GM21737 (cell line): ENCODE data around the gene NBR1.
"Not testable (repeated sequence)": the region's sequence is repeated elsewhere in the genome, so short reads cannot be mapped to it uniquely, and the experiment has no call there.

ENCODE experiments used
- ATAC-seq: cut with Tn5 transposase; IDR thresholded peaks from one replicate; pipeline ENCODE4 v1.9.1; 2021; ENCODE audit warnings: mild to moderate bottlenecking, moderate library complexity; ENCODE audit not compliant: unreplicated experiment

Gene NBR1

GRCh38 chr17:43212641-43213490, 41.9 kb downstream of the NBR1 start:
- ATAC-seq: no peak

- no peak for ATAC-seq
Observed at GRCh38 chr17:43213545-43213944, 42.5 kb downstream of the NBR1 start.

DNA sequence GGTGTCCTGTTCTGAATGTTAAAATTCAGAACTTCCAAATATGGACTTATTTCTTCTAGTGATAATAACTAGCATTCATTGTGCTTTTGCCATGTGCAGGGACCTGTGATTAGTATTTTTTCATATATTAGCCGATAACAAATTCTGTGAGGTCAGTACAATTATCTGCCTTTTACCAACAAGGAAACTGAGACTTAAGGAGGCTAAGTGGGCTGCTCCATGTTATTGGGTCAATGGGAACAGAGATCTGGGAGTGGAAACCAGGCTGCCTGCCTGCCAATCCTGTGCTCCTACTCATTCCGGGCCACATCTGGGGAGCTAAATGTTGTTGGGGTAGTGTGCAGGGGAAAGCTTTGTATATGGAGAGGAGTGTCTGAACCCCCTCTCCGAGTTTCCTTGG, 44.3 kb downstream of the NBR1 start:
- ATAC-seq: no peak

DNA sequence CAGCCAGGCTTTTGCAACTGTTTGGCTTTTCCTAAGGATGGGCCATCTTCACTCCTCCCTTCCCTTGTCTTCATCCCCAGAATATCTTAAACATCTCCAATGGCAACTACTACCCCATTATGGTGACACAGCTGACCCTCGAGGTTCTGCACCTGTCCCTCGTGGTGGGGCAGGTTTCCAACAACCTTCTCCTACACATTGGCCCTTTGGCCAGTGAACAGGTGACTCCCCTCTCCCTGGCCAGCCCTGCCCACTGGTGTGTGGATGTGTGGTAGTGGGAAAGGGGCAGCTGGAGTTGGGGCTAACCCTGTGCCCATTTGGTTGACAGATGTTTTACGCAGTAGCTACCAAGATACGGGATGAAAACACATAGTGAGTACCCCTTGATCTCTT, 45.4 kb downstream of the NBR1 start:
- ATAC-seq: no peak

DNA sequence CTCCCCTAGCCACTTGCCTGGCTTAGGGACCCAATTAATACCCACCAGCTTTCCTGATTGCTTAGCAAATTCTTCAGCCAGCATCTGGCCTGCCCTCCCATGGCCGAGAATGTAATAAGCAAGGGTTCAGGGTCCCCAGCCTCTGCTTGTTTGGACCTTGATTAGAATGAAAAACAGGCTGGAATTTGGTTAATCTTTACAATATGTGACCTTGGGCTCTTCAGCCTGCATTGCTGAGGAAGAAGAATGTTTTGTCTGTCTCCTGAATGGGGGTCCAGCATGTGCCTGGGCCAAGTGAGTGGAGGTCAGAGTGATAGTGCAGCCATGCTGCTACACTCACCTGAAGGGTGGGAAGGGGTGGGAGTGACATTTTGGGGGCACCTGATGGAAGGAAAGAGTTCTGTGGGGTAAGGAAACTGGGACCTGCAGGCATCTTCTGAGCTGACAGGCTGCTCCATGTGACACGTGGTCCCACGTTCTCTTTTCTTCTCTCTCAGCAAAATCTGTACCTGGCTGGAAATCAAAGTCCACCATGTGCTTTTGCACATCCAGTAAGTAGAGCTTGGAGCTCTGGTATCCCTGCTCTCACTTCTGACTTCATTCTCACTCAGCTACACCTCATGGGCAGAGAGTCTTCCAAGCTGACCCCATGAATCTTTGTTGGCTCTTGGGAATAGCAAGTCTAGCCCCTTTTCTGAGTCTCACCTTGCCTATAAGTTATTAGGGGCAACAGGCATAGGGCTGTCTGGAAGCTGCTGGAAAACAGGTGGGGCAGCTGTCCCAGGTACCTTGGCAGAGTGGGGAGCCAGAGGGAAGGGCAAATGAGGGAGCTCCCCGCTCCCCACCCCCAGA, 46.0 kb downstream of the NBR1 start:
- no peak for ATAC-seq

- no peak for ATAC-seq
Observed at GRCh38 chr17:43217614-43218087, 46.6 kb downstream of the NBR1 start.

- no peak for ATAC-seq
Observed at GRCh38 chr17:43219001-43219400, 48.0 kb downstream of the NBR1 start.

DNA sequence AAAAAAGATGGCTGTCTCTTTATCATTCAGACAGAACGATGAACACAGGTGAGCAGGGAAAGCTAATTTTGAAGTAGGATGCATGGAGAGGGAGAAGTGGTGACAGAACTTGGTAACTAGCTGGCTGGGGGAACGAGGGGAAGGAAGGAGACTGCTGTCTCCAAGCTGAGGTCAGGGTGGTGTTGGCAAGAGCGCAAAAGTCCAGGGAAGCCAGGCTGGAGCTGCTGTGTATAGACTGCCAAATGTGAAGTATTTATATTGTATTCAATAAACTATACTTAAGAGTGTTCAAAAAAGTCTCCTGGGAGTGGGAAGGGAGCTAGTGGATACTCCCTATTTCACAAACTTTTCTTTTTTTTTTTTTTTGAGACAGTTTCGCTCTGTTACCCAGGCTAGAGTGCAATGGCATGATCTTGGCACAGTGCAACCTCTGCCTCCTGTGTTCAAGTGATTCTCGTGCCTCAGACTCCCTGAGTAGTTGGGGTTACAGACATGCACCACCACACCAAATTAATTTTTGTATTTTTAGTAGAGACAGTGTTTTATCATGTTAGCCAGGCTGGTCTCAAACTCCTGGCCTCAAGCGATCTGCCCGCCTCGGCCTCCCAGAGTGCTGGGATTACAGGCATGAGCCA, 48.8 kb downstream of the NBR1 start:
- ATAC-seq: no peak

DNA sequence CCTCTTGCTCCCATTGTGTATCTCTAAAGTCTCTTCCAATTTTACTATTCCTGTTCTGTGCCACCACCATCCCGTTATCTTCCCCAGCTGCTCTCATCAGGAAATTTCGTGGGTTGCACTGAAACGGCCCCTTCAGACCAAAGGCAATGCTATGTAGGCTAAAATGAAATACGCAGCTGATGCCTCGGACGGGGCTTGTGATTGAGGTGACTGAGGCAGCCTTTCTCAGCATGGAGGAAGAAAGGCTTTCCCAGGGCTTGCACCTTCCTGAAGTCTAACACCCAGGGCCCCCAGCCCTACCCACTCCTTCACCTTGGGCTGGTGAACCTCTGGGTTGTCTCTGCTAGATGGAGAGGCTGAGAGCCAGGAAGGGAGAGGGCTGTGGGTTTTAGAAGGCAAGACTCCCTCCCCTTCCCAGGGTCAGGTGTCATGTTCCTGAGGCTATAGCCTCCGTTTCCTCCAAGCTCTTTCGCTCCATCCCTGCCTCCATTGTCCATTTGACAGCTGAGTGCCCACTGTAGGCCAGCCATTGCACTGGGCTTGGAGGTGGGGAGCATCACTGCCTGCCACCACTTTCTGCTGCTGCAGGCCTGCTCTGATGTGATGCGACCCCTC, 49.6 kb downstream of the NBR1 start:
- no peak for ATAC-seq

- no peak for ATAC-seq
Observed at GRCh38 chr17:43224146-43224705, 53.2 kb downstream of the NBR1 start.

DNA sequence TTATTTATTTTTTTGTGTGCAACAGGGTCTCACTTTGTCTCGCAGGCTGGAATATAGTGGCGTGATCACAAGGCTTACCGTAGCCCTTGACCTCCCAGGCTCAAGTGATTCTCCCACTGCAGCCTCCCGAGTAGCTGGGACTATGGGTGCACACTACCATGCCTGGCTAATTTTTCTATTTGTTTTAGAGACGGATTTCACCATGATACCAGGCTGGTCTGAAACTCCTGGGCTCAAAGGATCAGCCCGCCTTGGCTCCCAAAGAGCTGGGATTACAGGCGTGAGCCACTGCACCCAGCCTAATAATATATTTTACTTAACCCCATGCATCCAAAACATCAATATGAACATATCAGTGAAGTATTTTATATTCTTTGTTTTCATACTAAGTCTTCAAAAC, 55.4 kb downstream of the NBR1 start:
- no peak for ATAC-seq

GRCh38 chr17:43228020-43228782, 57.2 kb downstream of the NBR1 start, which contains the start of gene CCDC200:
CCDC200 (minus strand) TSS chr17:43228623; CDS start chr17:43228554, 69 bp downstream.
- ATAC-seq: not testable (repeated sequence)

DNA sequence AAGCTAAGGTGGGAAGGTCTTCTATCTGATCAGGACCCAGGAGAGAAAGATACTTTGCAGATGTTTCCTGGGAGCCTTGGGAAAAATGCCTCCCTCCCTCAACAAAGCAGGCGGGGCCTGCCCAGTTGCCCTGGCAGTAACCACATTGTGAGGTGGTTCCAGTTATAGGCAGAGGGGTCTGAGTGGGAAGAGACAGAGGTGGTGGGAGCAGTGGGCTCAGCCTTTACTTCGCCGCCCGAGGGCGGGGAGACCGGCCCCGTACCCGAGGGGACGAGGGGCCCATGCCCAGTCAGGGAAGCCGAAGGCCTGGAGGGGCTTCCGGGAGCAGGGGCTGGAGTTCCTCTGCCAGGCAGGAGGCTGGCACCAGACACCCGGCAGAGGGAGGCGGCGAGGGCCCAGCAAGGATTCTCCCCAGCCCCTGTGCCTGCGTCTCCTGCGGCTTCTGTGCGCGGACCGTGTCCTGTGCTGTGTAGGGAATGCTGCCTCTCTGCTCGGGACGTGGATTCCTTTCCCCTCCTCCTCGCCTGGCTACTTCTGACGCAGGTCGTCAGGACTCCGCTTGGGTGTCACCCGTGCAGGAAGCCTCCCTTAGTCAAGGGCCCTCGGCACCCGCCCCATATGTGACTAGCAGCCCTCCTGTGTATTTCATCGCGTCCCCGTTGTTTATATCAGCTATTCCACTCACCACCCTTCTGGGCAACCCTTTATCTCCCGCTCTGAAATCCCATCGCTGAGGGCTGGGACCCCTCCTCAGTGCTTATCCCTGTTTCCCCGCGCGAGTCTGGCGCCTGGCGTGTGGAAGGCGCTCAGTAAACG, 60.4 kb downstream of the NBR1 start:
- not testable (repeated sequence) for ATAC-seq

DNA sequence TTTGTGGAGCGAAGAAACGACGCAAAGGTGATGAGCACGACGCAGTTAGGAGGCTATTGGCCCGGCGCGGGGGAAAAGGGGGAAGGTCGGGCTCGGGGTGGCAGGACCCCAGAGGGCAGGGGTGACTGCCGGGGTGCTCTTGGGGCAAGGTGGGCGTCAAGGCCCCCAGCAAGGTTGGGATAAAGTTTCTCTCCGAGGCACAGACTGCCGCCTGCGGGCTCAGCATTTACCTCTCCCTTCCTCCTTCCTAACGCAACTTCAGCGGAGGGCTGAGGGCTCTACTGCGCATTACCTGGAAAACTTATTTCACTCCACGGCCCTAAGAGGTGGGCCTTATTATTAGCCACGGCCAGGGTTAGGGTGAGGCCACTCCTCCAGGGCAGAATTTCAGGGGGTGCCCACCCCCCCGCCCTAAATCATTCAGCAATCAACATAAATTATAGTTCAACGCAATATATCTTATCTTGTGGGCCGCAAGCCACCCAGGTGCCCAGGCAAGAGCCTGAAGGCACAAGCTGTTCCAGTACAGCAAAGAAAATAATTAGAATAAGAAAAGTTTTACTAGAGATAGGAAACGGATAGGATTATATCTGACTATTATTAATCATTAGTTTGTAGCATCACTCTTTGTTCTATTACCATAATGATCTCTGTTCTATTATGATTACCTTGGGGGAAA, 61.1 kb downstream of the NBR1 start:
- ATAC-seq: not testable (repeated sequence)

- not testable (repeated sequence) for ATAC-seq
Observed at GRCh38 chr17:43233263-43233662, 62.2 kb downstream of the NBR1 start.

- ATAC-seq: not testable (repeated sequence)
Observed at GRCh38 chr17:43233877-43234276, 62.9 kb downstream of the NBR1 start, which contains the start of gene RNU2-1. RNU2-1 (minus strand) TSS chr17:43233977.

DNA sequence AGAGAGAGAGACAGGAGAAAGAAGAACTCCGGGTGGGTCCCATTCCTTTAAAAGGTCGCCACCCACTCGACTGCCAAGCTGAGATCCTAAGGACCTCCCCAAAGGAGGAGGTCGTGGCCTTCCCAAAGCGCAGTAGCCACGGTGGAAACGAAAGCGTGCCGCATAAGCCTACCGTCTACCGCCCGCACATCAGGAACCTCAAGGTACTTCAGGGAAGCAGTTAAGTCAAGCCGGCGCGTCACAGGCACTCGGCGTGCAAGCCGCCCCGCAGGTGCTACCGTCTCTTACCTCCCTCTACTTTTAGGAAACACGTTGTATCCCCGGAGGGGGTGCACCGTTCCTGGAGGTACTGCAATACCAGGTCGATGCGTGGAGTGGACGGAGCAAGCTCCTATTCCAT, 68.6 kb downstream of the NBR1 start:
- not testable (repeated sequence) for ATAC-seq
